ENCODE results near the gene CGB8.
"Not testable (repeated sequence)": the region's sequence is repeated elsewhere in the genome, so short reads cannot be mapped to it uniquely, and the experiment has no call there.

Gene CGB8

GRCh38 chr19:49080392-49080791 is 31.5 kb upstream of the CGB8 start:
- no peak for TF ChIP-seq CTCF (IDR thresholded peaks at IDR 0.05; ENCODE audit: low read depth, low read length, missing control alignments)
- H3K27ac ChIP-seq: no peak overlapping the region
- H3K27me3 ChIP-seq (replicated peaks): no peaks in the 10 kb centered on the region
- no peak overlapping the region for H3K4me3 ChIP-seq (ENCODE audit: low read depth, low read length)
- no peak for DNase-seq
- in situ Hi-C loops (cut with HindIII; ENCODE audit: low pct_ligation_motif_present, low sequenced_read_pairs): no loop called here
- H3K36me3 ChIP-seq (replicated peaks): no peaks in the 10 kb centered on the region

GRCh38 chr19:49074869-49075268 is 26.0 kb upstream of the CGB8 start:
- TF ChIP-seq CTCF (IDR thresholded peaks at IDR 0.05; ENCODE audit: low read depth, low read length, missing control alignments): peak; percentile 69
- in situ Hi-C loops (cut with HindIII; ENCODE audit: low pct_ligation_motif_present, low sequenced_read_pairs); H3K4me3 ChIP-seq (ENCODE audit: low read depth, low read length); H3K27ac ChIP-seq; H3K36me3 ChIP-seq (replicated peaks): not testable (repeated sequence)
- peaks cover 12% of the 10 kb centered on the region for H3K27me3 ChIP-seq (replicated peaks)
- peak; percentile 65 for DNase-seq

- Histone ChIP-seq H3K4me3 (ENCODE audit: low read depth, low read length) (no peak overlapping the region), H3K27ac (no peak overlapping the region), H3K36me3 (replicated peaks) (no peaks in the 10 kb centered on the region), H3K27me3 (replicated peaks) (peaks cover 12% of the 10 kb centered on the region)
- in situ Hi-C loops (cut with HindIII; ENCODE audit: low pct_ligation_motif_present, low sequenced_read_pairs): no loop called here
- no peak for DNase-seq
- TF ChIP-seq CTCF (IDR thresholded peaks at IDR 0.05; ENCODE audit: low read depth, low read length, missing control alignments): peak; percentile 65
These were observed 24.8 kb upstream of the CGB8 start for GRCh38 chr19:49073514-49074378.

DNA sequence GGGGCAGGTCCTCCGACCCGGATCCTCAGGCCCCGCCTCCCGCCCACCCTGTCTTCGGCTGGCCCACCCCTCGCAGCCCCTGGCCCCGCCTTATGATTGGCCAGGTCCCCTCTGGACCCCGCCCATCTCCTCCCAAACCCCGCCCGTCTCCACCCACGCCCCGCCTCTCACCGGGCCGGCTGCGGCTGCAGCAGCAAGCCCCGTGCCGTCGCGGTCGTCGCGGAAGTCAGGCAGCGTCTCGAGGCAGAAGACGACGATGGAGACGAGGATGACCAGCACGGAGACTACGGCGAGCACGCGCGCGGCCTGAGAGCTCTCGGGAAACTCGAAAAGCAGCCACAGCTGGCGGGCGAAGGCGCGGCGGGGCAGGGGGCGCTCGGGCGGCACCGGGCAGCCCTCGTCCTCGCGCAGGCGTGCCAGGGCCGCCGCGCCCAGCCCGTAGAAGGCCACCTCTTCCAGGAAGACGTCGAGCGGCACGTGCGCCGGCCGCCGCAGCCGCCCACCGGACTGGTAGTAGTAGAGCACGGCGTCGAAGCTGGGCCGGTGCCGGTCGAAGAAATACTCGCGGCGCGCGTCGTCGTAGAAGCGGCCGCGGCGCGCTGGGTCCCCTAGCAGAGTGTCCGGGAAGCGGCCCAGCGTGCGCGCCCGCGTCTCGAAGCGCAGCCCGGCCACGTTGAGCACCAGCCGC is 23.1 kb upstream of the CGB8 start:
- peaks cover 12% of the 10 kb centered on the region for H3K27me3 ChIP-seq (replicated peaks)
- H3K4me3 ChIP-seq (ENCODE audit: low read depth, low read length): no peak overlapping the region
- H3K36me3 ChIP-seq (replicated peaks): no peaks in the 10 kb centered on the region
- DNase-seq: no peak
- in situ Hi-C loops (cut with HindIII; ENCODE audit: low pct_ligation_motif_present, low sequenced_read_pairs): no loop called here
- no peak overlapping the region for H3K27ac ChIP-seq
- no peak for TF ChIP-seq CTCF (IDR thresholded peaks at IDR 0.05; ENCODE audit: low read depth, low read length, missing control alignments)

GRCh38 chr19:49070416-49070815 is 21.5 kb upstream of the CGB8 start:
- DNase-seq: no peak
- no peak for TF ChIP-seq CTCF (IDR thresholded peaks at IDR 0.05; ENCODE audit: low read depth, low read length, missing control alignments)

More at GRCh38 chr19:49070416-49070815, 21.5 kb upstream of the CGB8 start:
- Histone ChIP-seq H3K27me3 (replicated peaks) (peaks cover 19% of the 10 kb centered on the region), H3K36me3 (replicated peaks) (no peaks in the 10 kb centered on the region), H3K4me3 (ENCODE audit: low read depth, low read length) (no peak overlapping the region), H3K27ac (no peak overlapping the region)
- in situ Hi-C loops (cut with HindIII; ENCODE audit: low pct_ligation_motif_present, low sequenced_read_pairs): no loop called here
